GM12878 (cell line): ENCODE data around the gene OCA2. TPM values are rescaled to one million over a fixed set of nuclear protein-coding genes. Genes with fewer than 3 reads are reported as not detected.

Experiments
- ATAC-seq: fragments of 200-7000 bp; cut with Tn5 transposase; 3 replicates; pipeline ENCODE4 v1.9.1; 2020; ENCODE audit warnings: mild to moderate bottlenecking, moderate library complexity
- BruUV-seq: library from RNA; stranded (reverse); fragments of 400-500 nt; replicated peaks from 2 replicates; lab custom pipeline; 2021; lab: Mats Ljungman, UMichigan
- CTCF ChIA-PET: fragments of 300-600 bp; sonication (Branson Sonifier 250); formaldehyde crosslinking; extraction: SDS; loops from one replicate; lab custom pipeline; 2021; ENCODE audit warnings: inconsistent platforms; lab: Yijun Ruan, JAX
- POLR2A ChIA-PET: fragments of 350-600 bp; formaldehyde crosslinking; extraction: SDS; loops from one replicate; lab custom pipeline; 2021; ENCODE audit warnings: inconsistent platforms; lab: Charles Lee
- RAD21 ChIA-PET: fragments of 300-600 bp; sonication (Branson Sonifier 250); formaldehyde crosslinking; loops from one replicate; lab custom pipeline; 2023; ENCODE audit warnings: antibody characterized with exemption; ENCODE audit not compliant: unreplicated experiment; lab: Charles Lee
- SMC1A ChIA-PET: fragments of 300-600 bp; sonication (Branson Sonifier 250); formaldehyde crosslinking; loops from one replicate; lab custom pipeline; 2023; ENCODE audit not compliant: unreplicated experiment, uncharacterized antibody; lab: Charles Lee
- DNase-seq: peaks from one replicate; pipeline ENCODE4 v3.0.0-alpha.2; 2011; ENCODE audit warnings: low read depth, low spot score
- FAIRE-seq: peaks from 3 replicates; lab custom pipeline; 2011; peaks lifted over from hg19 to GRCh38; lab: Jason Lieb, UNC
- H2AFZ ChIP-seq: 2 replicates; pipeline ENCODE4 v1.6.0; 2011; ENCODE audit warnings: low read depth, low read length, control low read depth; ENCODE audit not compliant: control insufficient read depth
- H3K27ac ChIP-seq: 2 replicates; pipeline ENCODE4 v1.5.1; 2011; ENCODE audit warnings: control low read depth; ENCODE audit not compliant: control insufficient read depth, insufficient read depth
- H3K27me3 ChIP-seq, 2 experiments: replicated peaks in 1 of 2; 2 replicates each; pipeline versions ENCODE4 v1.6.0 to v1.6.1; 2011; ENCODE audit warnings: low read length in 1 of 2; ENCODE audit not compliant: control insufficient read depth in 2 of 2, insufficient read depth in 2 of 2
- H3K36me3 ChIP-seq, 2 experiments: 2 replicates each; pipeline ENCODE4 v1.5.1; 2011; ENCODE audit warnings: low read length in 1 of 2; ENCODE audit not compliant: control insufficient read depth in 2 of 2, insufficient read depth in 2 of 2
- H3K4me1 ChIP-seq: 2 replicates; pipeline ENCODE4 v1.6.1; 2011; ENCODE audit warnings: mild to moderate bottlenecking, low read length, moderate library complexity, mixed read lengths; ENCODE audit not compliant: control insufficient read depth, insufficient read depth
- H3K4me2 ChIP-seq: 2 replicates; pipeline ENCODE4 v1.6.0; 2011; ENCODE audit warnings: control low read depth; ENCODE audit not compliant: control insufficient read depth, insufficient read depth
- H3K4me3 ChIP-seq: fragments of 200-600 bp; sonication (generic); 2 replicates; pipeline ENCODE4 v1.5.1; 2016
- H3K79me2 ChIP-seq: 2 replicates; pipeline ENCODE4 v1.6.0; 2011; ENCODE audit warnings: low read length; ENCODE audit not compliant: control insufficient read depth, insufficient read depth
- H3K9ac ChIP-seq: 2 replicates; pipeline ENCODE4 v1.8.0; 2011; ENCODE audit warnings: low read length, control low read depth, mixed read lengths; ENCODE audit not compliant: control insufficient read depth, insufficient read depth
- H3K9me3 ChIP-seq: replicated peaks from 3 replicates; pipeline ENCODE4 v1.5.1; 2011; ENCODE audit warnings: mild to moderate bottlenecking, low read length; ENCODE audit not compliant: control insufficient read depth, insufficient read depth
- H4K20me1 ChIP-seq: 2 replicates; pipeline ENCODE4 v1.6.0; 2011; ENCODE audit not compliant: control insufficient read depth, insufficient read depth
- ASH2L ChIP-seq: fragments of 300-600, 200-600 bp; sonication (generic); IDR thresholded peaks from 2 replicates; pipeline ENCODE4 v1.6.1; 2017; ENCODE audit warnings: low read depth, mild to moderate bottlenecking, borderline replicate concordance
- FOS ChIP-seq: IDR thresholded peaks from 3 replicates; pipeline ENCODE4 v1.6.1; 2011; ENCODE audit warnings: borderline replicate concordance; ENCODE audit not compliant: insufficient read length; ENCODE audit errors: extremely low read depth
- HDGF ChIP-seq: fragments of 450-650 bp; IDR thresholded peaks from 2 replicates; pipeline ENCODE4 v1.6.1; 2016; ENCODE audit warnings: antibody characterized with exemption
- RB1 ChIP-seq: fragments of 450-650 bp; formaldehyde crosslinking; IDR thresholded peaks from 2 replicates; pipeline ENCODE4 v1.6.1; 2017; ENCODE audit warnings: mild to moderate bottlenecking, borderline replicate concordance
- SIN3A ChIP-seq: IDR thresholded peaks from 2 replicates; pipeline ENCODE4 v1.6.1; 2012; ENCODE audit warnings: low read depth, low read length, improper control_type of control experiment
- SMC3 ChIP-seq: IDR thresholded peaks from 2 replicates; pipeline ENCODE4 v1.6.1; 2011; ENCODE audit warnings: low read length, improper control_type of control experiment, borderline replicate concordance
- TCF12 ChIP-seq: IDR thresholded peaks from 2 replicates; pipeline ENCODE4 v1.6.1; 2011; ENCODE audit warnings: low read depth, mild to moderate bottlenecking, low read length
- ZNF687 ChIP-seq: fragments of 450-650 bp; IDR thresholded peaks from 2 replicates; pipeline ENCODE4 v1.6.1; 2017; ENCODE audit warnings: mild to moderate bottlenecking, moderate library complexity
- WGBS: methylation state at CpG from one replicate; pipeline ENCODE4 v1.1.6; 2016; ENCODE audit warnings: low lambda C conversion rate; ENCODE audit not compliant: insufficient replicate concordance, insufficient coverage; ENCODE audit errors: missing lambda C conversion rate; 5-methylcytosine and 5-hydroxymethylcytosine counted together
- in situ Hi-C: fragments of 300-500 bp; cut with MboI; formaldehyde crosslinking; loops from 9 replicates; pipeline ENCODE4 v1.14.3; 2018; ENCODE audit warnings: mixed read lengths
- intact Hi-C: fragments of 100-400 bp; cut with micrococcal nuclease; formaldehyde crosslinking; loops from one replicate; pipeline ENCODE4 v1.14.2; 2022; ENCODE audit not compliant: unreplicated experiment
- polyA plus RNA-seq, 11 experiments: library from polyadenylated mRNA; depleted of rRNA in 4 of 11; unstranded in 6 of 11; stranded (reverse) in 5 of 11; fragments of >200 nt; fragmentation: Nextera tagmentation in 4 of 11; fragmentation: Illumina TruSeq in 1 of 11; extraction: Ambion mirVana in 4 of 11; extraction: Trizol in 1 of 11; gene quantifications; 1 replicate in 1 of 11; 2 replicates in 10 of 11; pipeline versions ENCODE4 v1.2.1 to v1.2.3, GENCODE V29; 2011 to 2016; ENCODE audit warnings: inconsistent platforms in 2 of 11, missing spikeins in 2 of 11, low read depth in 1 of 11
- total RNA-seq, 4 experiments: library from RNA; depleted of rRNA in 3 of 4; stranded (reverse); fragments of >200 nt in 3 of 4; fragmentation: Illumina TruSeq in 1 of 4; extraction: Trizol in 1 of 4; gene quantifications; 2 replicates each; pipeline versions ENCODE4 v1.2.1 to v1.2.3, GENCODE V29; 2013 to 2021
- TF ChIP-seq, protein P1 (sequence below): IDR thresholded peaks from 2 replicates; pipeline ENCODE4 v1.6.1; 2012; ENCODE audit warnings: low read depth, low read length, improper control_type of control experiment
- TF ChIP-seq, protein P2 (sequence below): fragments of 450-650 bp; IDR thresholded peaks from 2 replicates; pipeline ENCODE4 v1.6.1; 2017; ENCODE audit warnings: mild to moderate bottlenecking, low read depth, inconsistent platforms; ENCODE audit not compliant: poor library complexity, severe bottlenecking
- TF ChIP-seq, protein P3 (sequence below), 3 experiments: IDR thresholded peaks in 2 of 3; conservative IDR thresholded peaks in 1 of 3; 2 replicates each; pipeline ENCODE4 v1.5.1; 2011; ENCODE audit warnings: low read depth in 3 of 3, low read length in 3 of 3, mild to moderate bottlenecking in 3 of 3, control low read depth in 2 of 3, moderate library complexity in 2 of 3, inconsistent platforms in 1 of 3, mixed read lengths in 1 of 3; ENCODE audit not compliant: control insufficient read depth in 2 of 3, insufficient read depth in 1 of 3; ENCODE audit errors: extremely low read depth in 1 of 3

Gene OCA2
- total and polyA plus RNA-seq, 10 of the 15 experiments (the other 5 are each of a cell fraction or from before 2014, with no cell fraction given) = 0.04 to 1.8 TPM; not detected in 8

DNA sequence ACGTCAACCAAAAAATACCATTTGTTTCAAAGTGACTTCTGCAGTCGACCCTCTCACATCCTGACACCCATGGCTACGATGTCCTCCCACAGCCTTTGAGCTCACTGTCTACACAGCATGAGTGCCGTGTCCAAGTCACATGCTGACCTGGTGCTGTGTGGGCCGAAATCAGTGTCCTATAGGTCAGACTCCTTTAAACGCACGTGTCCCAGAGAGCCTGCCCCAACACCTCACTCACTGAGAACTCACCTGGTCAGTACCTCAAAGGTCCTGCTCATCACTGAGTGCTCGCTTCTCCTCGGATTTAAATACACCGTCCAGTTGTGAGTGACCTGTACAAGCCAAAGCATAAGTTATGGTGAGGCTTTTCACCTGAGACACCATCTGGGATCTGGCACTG, 83.3 kb downstream of the OCA2 start:
- no TSS peak for BruUV-seq
- H3K9me3 ChIP-seq = no peaks in the 10 kb centered on the region; the same call in 2 of the 3 replicates
- no peak overlapping the region for H3K27ac ChIP-seq
- H3K4me2 ChIP-seq = no peak overlapping the region
- H3K79me2 ChIP-seq = no peaks in the 10 kb centered on the region
- H3K27me3 ChIP-seq = no peaks in the 10 kb centered on the region
- CTCF ChIA-PET = no interaction called here
- POLR2A ChIA-PET = no interaction called here
- no peak overlapping the region for H3K4me3 ChIP-seq
- no peak for DNase-seq
- in situ Hi-C loops = no loop called here
- no peaks in the 10 kb centered on the region for H4K20me1 ChIP-seq
- SMC1A ChIA-PET = no interaction called here
- no peak overlapping the region for H2AFZ ChIP-seq
- H3K36me3 ChIP-seq = no peaks in the 10 kb centered on the region
- 32% methylated on average over 10 of the region's 10 CpGs for WGBS
- RAD21 ChIA-PET = no interaction called here
- intact Hi-C loops = no loop called here
- FAIRE-seq = no peak
- ATAC-seq = no peak
- H3K4me1 ChIP-seq = no peaks in the 10 kb centered on the region
- H3K9ac ChIP-seq = no peak overlapping the region
- TF ChIP-seq ZNF687 (no peak), RB1 (no peak), SIN3A (no peak), ASH2L (no peak), FOS (no peak), HDGF (no peak), SMC3 (no peak), TCF12 (no peak)
- TF ChIP-seq, protein P1, sequence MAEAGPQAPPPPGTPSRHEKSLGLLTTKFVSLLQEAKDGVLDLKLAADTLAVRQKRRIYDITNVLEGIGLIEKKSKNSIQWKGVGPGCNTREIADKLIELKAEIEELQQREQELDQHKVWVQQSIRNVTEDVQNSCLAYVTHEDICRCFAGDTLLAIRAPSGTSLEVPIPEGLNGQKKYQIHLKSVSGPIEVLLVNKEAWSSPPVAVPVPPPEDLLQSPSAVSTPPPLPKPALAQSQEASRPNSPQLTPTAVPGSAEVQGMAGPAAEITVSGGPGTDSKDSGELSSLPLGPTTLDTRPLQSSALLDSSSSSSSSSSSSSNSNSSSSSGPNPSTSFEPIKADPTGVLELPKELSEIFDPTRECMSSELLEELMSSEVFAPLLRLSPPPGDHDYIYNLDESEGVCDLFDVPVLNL = no peak
- TF ChIP-seq, protein P2, sequence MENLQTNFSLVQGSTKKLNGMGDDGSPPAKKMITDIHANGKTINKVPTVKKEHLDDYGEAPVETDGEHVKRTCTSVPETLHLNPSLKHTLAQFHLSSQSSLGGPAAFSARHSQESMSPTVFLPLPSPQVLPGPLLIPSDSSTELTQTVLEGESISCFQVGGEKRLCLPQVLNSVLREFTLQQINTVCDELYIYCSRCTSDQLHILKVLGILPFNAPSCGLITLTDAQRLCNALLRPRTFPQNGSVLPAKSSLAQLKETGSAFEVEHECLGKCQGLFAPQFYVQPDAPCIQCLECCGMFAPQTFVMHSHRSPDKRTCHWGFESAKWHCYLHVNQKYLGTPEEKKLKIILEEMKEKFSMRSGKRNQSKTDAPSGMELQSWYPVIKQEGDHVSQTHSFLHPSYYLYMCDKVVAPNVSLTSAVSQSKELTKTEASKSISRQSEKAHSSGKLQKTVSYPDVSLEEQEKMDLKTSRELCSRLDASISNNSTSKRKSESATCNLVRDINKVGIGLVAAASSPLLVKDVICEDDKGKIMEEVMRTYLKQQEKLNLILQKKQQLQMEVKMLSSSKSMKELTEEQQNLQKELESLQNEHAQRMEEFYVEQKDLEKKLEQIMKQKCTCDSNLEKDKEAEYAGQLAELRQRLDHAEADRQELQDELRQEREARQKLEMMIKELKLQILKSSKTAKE = no peak
- TF ChIP-seq, protein P3, sequence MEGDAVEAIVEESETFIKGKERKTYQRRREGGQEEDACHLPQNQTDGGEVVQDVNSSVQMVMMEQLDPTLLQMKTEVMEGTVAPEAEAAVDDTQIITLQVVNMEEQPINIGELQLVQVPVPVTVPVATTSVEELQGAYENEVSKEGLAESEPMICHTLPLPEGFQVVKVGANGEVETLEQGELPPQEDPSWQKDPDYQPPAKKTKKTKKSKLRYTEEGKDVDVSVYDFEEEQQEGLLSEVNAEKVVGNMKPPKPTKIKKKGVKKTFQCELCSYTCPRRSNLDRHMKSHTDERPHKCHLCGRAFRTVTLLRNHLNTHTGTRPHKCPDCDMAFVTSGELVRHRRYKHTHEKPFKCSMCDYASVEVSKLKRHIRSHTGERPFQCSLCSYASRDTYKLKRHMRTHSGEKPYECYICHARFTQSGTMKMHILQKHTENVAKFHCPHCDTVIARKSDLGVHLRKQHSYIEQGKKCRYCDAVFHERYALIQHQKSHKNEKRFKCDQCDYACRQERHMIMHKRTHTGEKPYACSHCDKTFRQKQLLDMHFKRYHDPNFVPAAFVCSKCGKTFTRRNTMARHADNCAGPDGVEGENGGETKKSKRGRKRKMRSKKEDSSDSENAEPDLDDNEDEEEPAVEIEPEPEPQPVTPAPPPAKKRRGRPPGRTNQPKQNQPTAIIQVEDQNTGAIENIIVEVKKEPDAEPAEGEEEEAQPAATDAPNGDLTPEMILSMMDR (IDR thresholded peaks at IDR 0.05 in 2 of 3, conservative IDR thresholded peaks at IDR 0.05 in 1 of 3; ENCODE audit: control insufficient read depth in 2 of 3, extremely low read depth in 1 of 3, insufficient read depth in 1 of 3, low read depth in 3 of 3, low read length in 3 of 3) = no peak
